WTC11 (cell line): ENCODE data around the gene CPNE1. TPM values are rescaled to one million over a fixed set of nuclear protein-coding genes. Genes with fewer than 3 reads are reported as not detected.

ENCODE experiments used
- ATAC-seq: fragments of 200-7000 bp; cut with Tn5 transposase; 2 replicates; pipeline ENCODE4 v1.10.0; 2021; ENCODE audit warnings: mild to moderate bottlenecking, moderate library complexity
- CTCF ChIA-PET: fragments of 300-600 bp; sonication (Branson Sonifier 250); formaldehyde crosslinking; loops from one replicate; lab custom pipeline; 2021; ENCODE audit warnings: antibody characterized with exemption; lab: Charles Lee
- POLR2A ChIA-PET: fragments of 350-600 bp; sonication (Branson Sonifier 250); formaldehyde crosslinking; loops from one replicate; lab custom pipeline; 2021; ENCODE audit warnings: antibody characterized with exemption; lab: Charles Lee
- DNase-seq: peaks from one replicate; pipeline ENCODE4 v3.0.0; 2021; ENCODE audit warnings: low spot score
- H3K27ac Mint-ChIP-seq: 2 replicates; pipeline ENCODE4 v1.8.0; 2021; ENCODE audit warnings: mixed read lengths
- H3K27me3 Mint-ChIP-seq: 2 replicates; pipeline ENCODE4 v1.8.0; 2021; ENCODE audit warnings: low read depth, mild to moderate bottlenecking, moderate library complexity, mixed read lengths
- H3K36me3 Mint-ChIP-seq: 2 replicates; pipeline ENCODE4 v1.8.0; 2021; ENCODE audit warnings: mixed read lengths
- H3K4me1 Mint-ChIP-seq: 2 replicates; pipeline ENCODE4 v1.8.0; 2022; ENCODE audit warnings: mixed read lengths
- H3K4me3 Mint-ChIP-seq: 2 replicates; pipeline ENCODE4 v1.8.0; 2021; ENCODE audit warnings: mild to moderate bottlenecking, moderate library complexity, mixed read lengths
- H3K9me3 Mint-ChIP-seq: 2 replicates; pipeline ENCODE4 v1.8.0; 2021; ENCODE audit warnings: mixed read lengths
- CBFB ChIP-seq: sonication (generic); formaldehyde crosslinking; IDR thresholded peaks from 2 replicates; pipeline ENCODE4 v1.8.1; 2022; ENCODE audit warnings: mild to moderate bottlenecking, low read depth, missing genetic modification reagents
- ELF4 ChIP-seq: sonication (generic); formaldehyde crosslinking; IDR thresholded peaks from 2 replicates; pipeline ENCODE4 v1.8.1; 2022; ENCODE audit warnings: low read depth, mild to moderate bottlenecking, moderate library complexity, missing genetic modification reagents
- ESRRA ChIP-seq: sonication (generic); formaldehyde crosslinking; IDR thresholded peaks from 2 replicates; pipeline ENCODE4 v1.8.1; 2022; ENCODE audit warnings: mild to moderate bottlenecking, missing genetic modification reagents, borderline replicate concordance
- FOXK1 ChIP-seq: sonication (generic); formaldehyde crosslinking; IDR thresholded peaks from 2 replicates; pipeline ENCODE4 v1.8.0; 2022; ENCODE audit warnings: mild to moderate bottlenecking, moderate library complexity, missing genetic modification reagents
- NFATC4 ChIP-seq: fragments of 250-450 bp; sonication (Bioruptor Pico); IDR thresholded peaks from 2 replicates; pipeline ENCODE4 v1.9.0; 2021; ENCODE audit warnings: mild to moderate bottlenecking
- NFYB ChIP-seq: sonication (generic); formaldehyde crosslinking; conservative IDR thresholded peaks from 2 replicates; pipeline ENCODE4 v1.8.0; 2022; ENCODE audit warnings: low read depth, missing genetic modification reagents
- NR1H2 ChIP-seq: sonication (generic); formaldehyde crosslinking; IDR thresholded peaks from 2 replicates; pipeline ENCODE4 v1.9.0; 2021; ENCODE audit warnings: mild to moderate bottlenecking, moderate library complexity, missing genetic modification reagents
- NR2C2 ChIP-seq: sonication (generic); formaldehyde crosslinking; IDR thresholded peaks from 2 replicates; pipeline ENCODE4 v1.8.0; 2022; ENCODE audit warnings: mild to moderate bottlenecking, missing genetic modification reagents
- RELA ChIP-seq: sonication (generic); formaldehyde crosslinking; IDR thresholded peaks from 2 replicates; pipeline ENCODE4 v1.8.1; 2022; ENCODE audit warnings: missing genetic modification reagents, mild to moderate bottlenecking, borderline replicate concordance
- SP1 ChIP-seq: sonication (generic); formaldehyde crosslinking; conservative IDR thresholded peaks from 2 replicates; pipeline ENCODE4 v1.8.1; 2022; ENCODE audit warnings: missing genetic modification reagents
- TEAD1 ChIP-seq: sonication (generic); formaldehyde crosslinking; IDR thresholded peaks from 2 replicates; pipeline ENCODE4 v1.8.0; 2022; ENCODE audit warnings: mild to moderate bottlenecking, missing genetic modification reagents
- ZNF121 ChIP-seq: sonication (generic); formaldehyde crosslinking; IDR thresholded peaks from 2 replicates; pipeline ENCODE4 v1.8.0; 2023; ENCODE audit warnings: missing genetic modification reagents
- ZNF263 ChIP-seq: sonication (generic); formaldehyde crosslinking; IDR thresholded peaks from 2 replicates; pipeline ENCODE4 v1.8.1; 2022; ENCODE audit warnings: low read depth, mild to moderate bottlenecking, moderate library complexity, missing genetic modification reagents
- ZNF317 ChIP-seq: sonication (generic); formaldehyde crosslinking; IDR thresholded peaks from 2 replicates; pipeline ENCODE4 v1.8.1; 2023; ENCODE audit warnings: low read depth, mild to moderate bottlenecking, moderate library complexity, missing genetic modification reagents, borderline replicate concordance
- ZNF423 ChIP-seq: fragments of 250-450 bp; sonication (Bioruptor Pico); IDR thresholded peaks from 2 replicates; pipeline ENCODE4 v2.1.2; 2022; ENCODE audit warnings: mild to moderate bottlenecking, moderate library complexity
- total RNA-seq: library from RNA; stranded (reverse); gene quantifications from 3 replicates; pipeline ENCODE4 v1.2.3, GENCODE V29; 2021
- TF ChIP-seq, protein P1 (sequence below): fragments of 250-450 bp; sonication (Bioruptor Pico); IDR thresholded peaks from 2 replicates; pipeline ENCODE4 v1.9.0; 2021; ENCODE audit warnings: mild to moderate bottlenecking, borderline replicate concordance

The CPNE1 gene
- total RNA-seq, 1 experiment from 2014 or later, result 312 TPM

- H3K27ac Mint-ChIP-seq, result peak overlapping the region; percentile 44
- no peak for ATAC-seq
Measured at GRCh38 chr20:35650632-35651031, 14.1 kb downstream of the CPNE1 start.

GRCh38 chr20:35648836-35649235 is 15.9 kb downstream of the CPNE1 start:
- H3K27ac Mint-ChIP-seq, result no peak overlapping the region; the same call in 1 of the 2 replicates
- TF ChIP-seq SP1 (no peak), NR2C2 (CRISPR knock-in tag) (no peak), ESRRA (CRISPR knock-in tag) (no peak), CBFB (CRISPR knock-in tag) (no peak), NR1H2 (CRISPR knock-in tag) (no peak), NFATC4 (CRISPR knock-in tag) (no peak), FOXK1 (CRISPR knock-in tag) (no peak)
- TF ChIP-seq, protein P1, sequence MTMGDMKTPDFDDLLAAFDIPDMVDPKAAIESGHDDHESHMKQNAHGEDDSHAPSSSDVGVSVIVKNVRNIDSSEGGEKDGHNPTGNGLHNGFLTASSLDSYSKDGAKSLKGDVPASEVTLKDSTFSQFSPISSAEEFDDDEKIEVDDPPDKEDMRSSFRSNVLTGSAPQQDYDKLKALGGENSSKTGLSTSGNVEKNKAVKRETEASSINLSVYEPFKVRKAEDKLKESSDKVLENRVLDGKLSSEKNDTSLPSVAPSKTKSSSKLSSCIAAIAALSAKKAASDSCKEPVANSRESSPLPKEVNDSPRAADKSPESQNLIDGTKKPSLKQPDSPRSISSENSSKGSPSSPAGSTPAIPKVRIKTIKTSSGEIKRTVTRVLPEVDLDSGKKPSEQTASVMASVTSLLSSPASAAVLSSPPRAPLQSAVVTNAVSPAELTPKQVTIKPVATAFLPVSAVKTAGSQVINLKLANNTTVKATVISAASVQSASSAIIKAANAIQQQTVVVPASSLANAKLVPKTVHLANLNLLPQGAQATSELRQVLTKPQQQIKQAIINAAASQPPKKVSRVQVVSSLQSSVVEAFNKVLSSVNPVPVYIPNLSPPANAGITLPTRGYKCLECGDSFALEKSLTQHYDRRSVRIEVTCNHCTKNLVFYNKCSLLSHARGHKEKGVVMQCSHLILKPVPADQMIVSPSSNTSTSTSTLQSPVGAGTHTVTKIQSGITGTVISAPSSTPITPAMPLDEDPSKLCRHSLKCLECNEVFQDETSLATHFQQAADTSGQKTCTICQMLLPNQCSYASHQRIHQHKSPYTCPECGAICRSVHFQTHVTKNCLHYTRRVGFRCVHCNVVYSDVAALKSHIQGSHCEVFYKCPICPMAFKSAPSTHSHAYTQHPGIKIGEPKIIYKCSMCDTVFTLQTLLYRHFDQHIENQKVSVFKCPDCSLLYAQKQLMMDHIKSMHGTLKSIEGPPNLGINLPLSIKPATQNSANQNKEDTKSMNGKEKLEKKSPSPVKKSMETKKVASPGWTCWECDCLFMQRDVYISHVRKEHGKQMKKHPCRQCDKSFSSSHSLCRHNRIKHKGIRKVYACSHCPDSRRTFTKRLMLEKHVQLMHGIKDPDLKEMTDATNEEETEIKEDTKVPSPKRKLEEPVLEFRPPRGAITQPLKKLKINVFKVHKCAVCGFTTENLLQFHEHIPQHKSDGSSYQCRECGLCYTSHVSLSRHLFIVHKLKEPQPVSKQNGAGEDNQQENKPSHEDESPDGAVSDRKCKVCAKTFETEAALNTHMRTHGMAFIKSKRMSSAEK (CRISPR knock-in tag), result no peak
- TF ChIP-seq, all 79 proteins: peak for 0
- DNase-seq (no peak), ATAC-seq (no peak)
- peaks cover 14% of the 10 kb centered on the region for H3K4me1 Mint-ChIP-seq
- POLR2A ChIA-PET, result no interaction called here
- no peaks in the 10 kb centered on the region for H3K27me3 Mint-ChIP-seq
- H3K9me3 Mint-ChIP-seq, result no peaks in the 10 kb centered on the region
- H3K36me3 Mint-ChIP-seq, result peaks cover 25% of the 10 kb centered on the region
- CTCF ChIA-PET, result no interaction called here
- H3K4me3 Mint-ChIP-seq, result no peak overlapping the region

More at GRCh38 chr20:35650632-35651031, 14.1 kb downstream of the CPNE1 start:
- Mint-ChIP-seq H3K4me1 (peaks cover 5% of the 10 kb centered on the region; the same call in 1 of the 2 replicates), H3K9me3 (no peaks in the 10 kb centered on the region), H3K4me3 (no peak overlapping the region), H3K36me3 (peaks cover 25% of the 10 kb centered on the region), H3K27me3 (no peaks in the 10 kb centered on the region)
- ChIA-PET POLR2A (no interaction called here), CTCF (no interaction called here)
- no peak for DNase-seq
- TF ChIP-seq, protein P1 (CRISPR knock-in tag), result no peak
- no peak for TF ChIP-seq ZNF423 (CRISPR knock-in tag)
- TF ChIP-seq ZNF121 (CRISPR knock-in tag), result no peak
- TF ChIP-seq ELF4 (CRISPR knock-in tag), result no peak
- TF ChIP-seq ZNF263 (CRISPR knock-in tag), result no peak
- no peak for TF ChIP-seq TEAD1
- no peak for TF ChIP-seq NFYB
- no peak for TF ChIP-seq ZNF317 (CRISPR knock-in tag)
- TF ChIP-seq RELA (CRISPR knock-in tag), result no peak
